ENCODE data around the gene CENPX. TPM values are rescaled to one million over a fixed set of nuclear protein-coding genes. Genes with fewer than 3 reads are reported as not detected.

The CENPX gene
- total and polyA plus RNA-seq, 2 of the 13 experiments (the other 11 are each of a cell fraction or from before 2014, with no cell fraction given), result 92.7 to 170 TPM

- TF ChIP-seq HINFP (CRISPR knock-in tag; IDR thresholded peaks at IDR 0.05; ENCODE audit: low read depth) (no peak; the same call in 1 of the 2 replicates), SOX13 (IDR thresholded peaks at IDR 0.05) (peak; percentile 70), SOX13 (CRISPR knock-in tag; conservative IDR thresholded peaks at IDR 0.05 in 1 of 2, IDR thresholded peaks at IDR 0.05 in 1 of 2) (peak in 1 of 2 experiments; percentile 90; a peak in 2 of 4 replicates), ZNF790 (CRISPR knock-in tag; IDR thresholded peaks at IDR 0.05; ENCODE audit: borderline replicate concordance) (0 out of 2 replicates have a peak, but pooled peaks have one; percentile 39), PHF21A (CRISPR knock-in tag; IDR thresholded peaks at IDR 0.05) (peak; percentile 99), ZNF431 (CRISPR knock-in tag; IDR thresholded peaks at IDR 0.05; ENCODE audit: borderline replicate concordance, low read depth) (peak; percentile 89), ZSCAN22 (CRISPR knock-in tag; IDR thresholded peaks at IDR 0.05) (peak; percentile 55; the same call in 1 of the 2 replicates), ETV5 (CRISPR knock-in tag; IDR thresholded peaks at IDR 0.05; ENCODE audit: borderline replicate concordance) (peak; percentile 91), ZNF337 (CRISPR knock-in tag; IDR thresholded peaks at IDR 0.05; ENCODE audit: borderline replicate concordance, low read depth) (peak; percentile 26; the same call in 1 of the 2 replicates), AFF4 (CRISPR knock-in tag; IDR thresholded peaks at IDR 0.05) (peak; percentile 80; the same call in 1 of the 2 replicates), THAP11 (CRISPR knock-in tag; IDR thresholded peaks at IDR 0.05) (peak; percentile 82), ZSCAN9 (CRISPR knock-in tag; IDR thresholded peaks at IDR 0.05; ENCODE audit: borderline replicate concordance) (0 out of 2 replicates have a peak, but pooled peaks have one; percentile 19), MEIS2 (CRISPR knock-in tag; IDR thresholded peaks at IDR 0.05) (peak; percentile 98), ZNF770 (CRISPR knock-in tag; IDR thresholded peaks at IDR 0.05) (peak; percentile 90), ZNF251 (CRISPR knock-in tag; IDR thresholded peaks at IDR 0.05) (no peak), ZNF160 (CRISPR knock-in tag; IDR thresholded peaks at IDR 0.05) (peak; percentile 93), ZNF839 (CRISPR knock-in tag; IDR thresholded peaks at IDR 0.05; ENCODE audit: borderline replicate concordance) (no peak), ZNF333 (CRISPR knock-in tag; IDR thresholded peaks at IDR 0.05; ENCODE audit: borderline replicate concordance) (peak; percentile 92), SAFB2 (CRISPR knock-in tag; IDR thresholded peaks at IDR 0.05; ENCODE audit: borderline replicate concordance, low read depth) (peak; percentile 63; the same call in 1 of the 2 replicates), ZNF367 (CRISPR knock-in tag; IDR thresholded peaks at IDR 0.05; ENCODE audit: borderline replicate concordance) (peak; percentile 91; the same call in 1 of the 2 replicates), HHEX (CRISPR knock-in tag; IDR thresholded peaks at IDR 0.05) (0 out of 2 replicates have a peak, but pooled peaks have one; percentile 50), CENPT (CRISPR knock-in tag; IDR thresholded peaks at IDR 0.05; ENCODE audit: low read depth) (no peak)
Measured at GRCh38 chr17:82000803-82001570, 21.7 kb downstream of the CENPX start (continued).

Measured in HepG2 (cell line).